HUES6 (cell line): Measurements from ENCODE around the gene ARNT2.

ENCODE experiments used
- H3K27ac ChIP-seq: 2 replicates; pipeline ENCODE4 v1.7.0; 2013; ENCODE audit warnings: low read depth, mild to moderate bottlenecking, low read length, inconsistent platforms
- H3K27me3 ChIP-seq: 2 replicates; pipeline ENCODE4 v1.6.1; 2013; ENCODE audit warnings: low read length; ENCODE audit not compliant: control insufficient read depth, insufficient read depth
- H3K36me3 ChIP-seq: 2 replicates; pipeline ENCODE4 v1.6.1; 2013; ENCODE audit warnings: low read length; ENCODE audit not compliant: control insufficient read depth, insufficient read depth
- H3K4me1 ChIP-seq: 2 replicates; pipeline ENCODE4 v1.6.1; 2013; ENCODE audit warnings: low read length; ENCODE audit not compliant: control insufficient read depth, insufficient read depth
- H3K4me3 ChIP-seq: 2 replicates; pipeline ENCODE4 v1.5.1; 2013; ENCODE audit warnings: low read depth, low read length
- H3K9ac ChIP-seq: one replicate; pipeline ENCODE4 v1.6.1; 2013; ENCODE audit warnings: mild to moderate bottlenecking, low read length
- H3K9me3 ChIP-seq: 2 replicates; pipeline ENCODE4 v1.6.1; 2013; ENCODE audit warnings: low read depth, low read length; ENCODE audit not compliant: control insufficient read depth, insufficient read depth

Gene ARNT2

GRCh38 chr15:80429964-80430363, 25.8 kb downstream of the ARNT2 start:
- no peak overlapping the region for H3K4me3 ChIP-seq
- H3K9me3 ChIP-seq, result no peaks in the 10 kb centered on the region
- H3K27ac ChIP-seq, result no peak overlapping the region
- peaks cover 9% of the 10 kb centered on the region for H3K4me1 ChIP-seq
- no peak overlapping the region for H3K9ac ChIP-seq
- H3K36me3 ChIP-seq, result no peaks in the 10 kb centered on the region
- no peaks in the 10 kb centered on the region for H3K27me3 ChIP-seq

DNA sequence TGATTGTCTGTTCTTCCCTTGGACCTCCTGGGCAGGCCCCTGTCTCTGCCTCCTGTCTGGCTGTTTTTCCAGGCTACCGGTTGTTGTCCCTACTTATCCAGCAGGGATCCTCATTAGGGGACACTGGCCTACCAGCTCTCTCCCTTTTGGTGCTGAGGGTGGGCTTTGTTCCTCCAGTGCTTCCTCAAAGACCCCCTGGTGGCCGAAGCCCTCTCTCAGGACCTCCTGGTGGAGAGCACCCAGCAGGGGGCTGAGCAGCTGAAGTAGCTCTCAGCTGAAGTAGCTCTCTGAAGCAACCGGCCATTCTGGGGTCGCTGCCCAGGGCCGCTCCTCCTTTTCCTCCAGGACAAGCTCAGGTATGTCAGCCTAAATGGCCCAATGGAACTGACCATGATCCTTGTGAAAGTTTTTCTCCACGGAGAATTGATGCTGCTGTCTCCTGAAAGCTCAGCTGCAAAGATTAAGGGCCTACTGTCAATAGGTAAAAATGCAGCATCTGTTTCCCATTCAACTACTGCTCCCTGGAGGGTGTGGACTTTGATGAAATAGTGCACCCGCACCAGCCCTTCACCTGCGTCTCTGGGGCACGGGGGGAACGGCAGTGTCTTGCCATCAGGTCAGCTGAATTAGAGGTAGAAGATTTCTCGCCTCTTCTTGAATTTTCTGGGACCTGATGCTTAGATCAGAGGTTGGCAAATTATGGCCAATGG, 27.6 kb downstream of the ARNT2 start:
- H3K9ac ChIP-seq, result no peak overlapping the region
- no peaks in the 10 kb centered on the region for H3K9me3 ChIP-seq
- no peaks in the 10 kb centered on the region for H3K27me3 ChIP-seq
- no peaks in the 10 kb centered on the region for H3K36me3 ChIP-seq
- no peak overlapping the region for H3K27ac ChIP-seq
- peaks cover 11% of the 10 kb centered on the region for H3K4me1 ChIP-seq
- no peak overlapping the region for H3K4me3 ChIP-seq

DNA sequence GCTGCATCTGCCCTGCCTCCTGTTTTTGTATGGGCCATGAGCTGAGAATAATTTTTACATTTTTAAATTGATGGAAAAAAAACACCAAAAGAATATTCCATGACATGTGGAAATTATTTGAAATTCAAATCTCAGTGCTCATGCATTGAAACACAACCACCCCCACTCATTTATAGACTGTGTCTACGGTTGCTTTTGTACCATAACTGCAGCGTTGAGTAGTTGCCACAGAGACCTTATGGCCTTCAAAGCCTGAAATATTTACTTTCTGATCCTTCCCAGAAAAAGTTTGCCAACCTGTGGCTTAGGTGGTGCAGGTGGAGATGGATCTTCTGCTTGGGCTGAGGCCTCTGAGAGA, 28.1 kb downstream of the ARNT2 start:
- Histone ChIP-seq H3K36me3 (no peaks in the 10 kb centered on the region), H3K4me3 (no peak overlapping the region), H3K27me3 (no peaks in the 10 kb centered on the region), H3K4me1 (peaks cover 13% of the 10 kb centered on the region), H3K9ac (no peak overlapping the region), H3K9me3 (no peaks in the 10 kb centered on the region), H3K27ac (no peak overlapping the region)

GRCh38 chr15:80433836-80434235, 29.7 kb downstream of the ARNT2 start:
- H3K4me1 ChIP-seq, result peaks cover 16% of the 10 kb centered on the region
- no peaks in the 10 kb centered on the region for H3K27me3 ChIP-seq
- no peak overlapping the region for H3K9ac ChIP-seq
- no peaks in the 10 kb centered on the region for H3K36me3 ChIP-seq
- no peak overlapping the region for H3K27ac ChIP-seq
- no peak overlapping the region for H3K4me3 ChIP-seq
- no peaks in the 10 kb centered on the region for H3K9me3 ChIP-seq

DNA sequence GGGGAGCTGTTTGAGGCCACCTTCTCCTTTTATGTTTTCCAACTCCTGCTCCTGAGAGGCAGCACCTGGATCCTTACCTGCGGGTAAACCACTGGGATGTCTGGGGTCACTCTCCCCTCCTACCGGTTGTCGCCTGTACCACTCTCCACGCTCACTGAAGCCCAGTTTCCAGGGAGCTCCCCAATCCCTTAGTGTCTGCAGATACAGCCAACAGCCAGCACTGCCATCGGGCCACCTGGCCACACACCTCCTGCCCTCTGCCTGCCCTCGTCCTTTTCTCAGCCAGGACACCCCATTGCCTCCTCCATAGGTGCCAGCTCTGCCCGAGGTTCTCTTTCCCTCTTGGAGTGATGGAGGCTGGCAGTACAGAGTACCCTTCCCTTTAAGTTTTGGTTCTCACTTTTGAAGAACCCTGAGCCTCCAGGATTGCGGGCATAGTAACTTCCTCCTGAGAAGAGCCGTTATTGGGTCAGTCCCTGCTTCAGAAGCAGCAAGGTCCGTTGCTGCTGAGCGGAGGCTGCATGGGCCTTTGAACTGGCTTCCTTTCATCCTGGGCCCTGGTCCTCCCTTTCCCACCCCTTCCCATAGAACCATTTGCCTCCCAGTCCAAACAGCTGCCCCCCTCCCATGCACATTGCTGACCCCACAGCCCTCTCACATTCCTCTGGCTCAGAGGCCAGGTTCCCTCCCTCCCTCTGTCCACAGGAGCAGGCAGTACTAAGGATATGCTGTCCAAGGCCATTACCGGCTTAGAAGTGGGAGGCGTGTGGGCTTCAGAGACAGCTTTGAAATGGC, 30.9 kb downstream of the ARNT2 start:
- Histone ChIP-seq H3K27me3 (no peaks in the 10 kb centered on the region), H3K4me1 (peaks cover 16% of the 10 kb centered on the region), H3K4me3 (no peak overlapping the region), H3K36me3 (no peaks in the 10 kb centered on the region), H3K27ac (no peak overlapping the region), H3K9me3 (no peaks in the 10 kb centered on the region), H3K9ac (no peak overlapping the region)

GRCh38 chr15:80436511-80437307, 32.5 kb downstream of the ARNT2 start:
- Histone ChIP-seq H3K9ac (no peak overlapping the region), H3K27ac (no peak overlapping the region), H3K27me3 (no peaks in the 10 kb centered on the region), H3K9me3 (no peaks in the 10 kb centered on the region), H3K4me3 (no peak overlapping the region), H3K4me1 (peaks cover 10% of the 10 kb centered on the region), H3K36me3 (no peaks in the 10 kb centered on the region)

DNA sequence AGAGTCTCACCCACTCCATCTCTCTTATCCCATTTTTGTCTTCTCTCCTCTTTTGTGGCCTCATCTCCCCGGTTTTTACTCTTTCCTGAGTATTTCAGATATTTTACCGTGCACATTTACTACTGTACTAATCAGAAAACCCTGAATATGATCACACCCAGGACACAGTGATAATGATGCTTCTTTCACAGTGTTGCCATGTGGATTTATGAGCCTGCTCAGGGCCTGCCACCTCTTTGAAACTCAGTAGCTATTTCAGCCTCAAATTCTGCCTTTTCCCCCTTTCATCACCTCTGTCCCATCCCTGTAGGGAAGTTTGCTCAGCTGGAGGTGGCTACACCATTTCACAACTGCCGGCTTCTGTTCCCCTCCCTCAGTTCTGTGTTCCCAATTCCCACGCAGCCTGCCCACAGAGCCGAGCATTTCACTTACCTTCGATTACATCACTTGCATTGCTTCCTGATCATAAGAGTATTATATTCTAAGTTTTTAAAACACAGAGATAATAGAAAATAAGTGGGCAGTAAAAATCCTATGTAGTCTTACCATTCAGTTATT, 33.2 kb downstream of the ARNT2 start:
- no peaks in the 10 kb centered on the region for H3K36me3 ChIP-seq
- no peak overlapping the region for H3K9ac ChIP-seq
- no peak overlapping the region for H3K27ac ChIP-seq
- no peak overlapping the region for H3K4me3 ChIP-seq
- peaks cover 7% of the 10 kb centered on the region for H3K4me1 ChIP-seq
- no peaks in the 10 kb centered on the region for H3K27me3 ChIP-seq
- no peaks in the 10 kb centered on the region for H3K9me3 ChIP-seq

DNA sequence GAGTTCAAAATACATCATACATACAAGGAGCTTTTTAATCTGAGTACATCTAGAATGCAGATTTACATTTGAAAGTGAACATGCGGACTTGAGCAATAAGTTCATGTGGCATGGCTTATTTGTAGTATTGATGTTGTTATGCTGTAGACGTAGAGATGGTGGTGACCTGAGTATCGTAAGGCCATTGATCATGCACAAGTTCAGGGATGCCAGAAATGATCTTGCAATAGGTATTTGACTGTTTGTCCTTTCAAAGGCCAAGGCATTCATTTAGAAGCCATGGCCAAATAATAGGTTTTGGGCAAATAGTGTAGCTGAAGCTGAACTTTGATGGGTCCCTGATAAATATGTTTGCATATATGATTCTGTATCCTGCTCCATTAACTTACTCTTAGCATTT, 35.0 kb downstream of the ARNT2 start:
- Histone ChIP-seq H3K4me1 (peaks cover 7% of the 10 kb centered on the region), H3K27me3 (no peaks in the 10 kb centered on the region), H3K9me3 (no peaks in the 10 kb centered on the region), H3K9ac (no peak overlapping the region), H3K27ac (no peak overlapping the region), H3K4me3 (no peak overlapping the region), H3K36me3 (no peaks in the 10 kb centered on the region)

DNA sequence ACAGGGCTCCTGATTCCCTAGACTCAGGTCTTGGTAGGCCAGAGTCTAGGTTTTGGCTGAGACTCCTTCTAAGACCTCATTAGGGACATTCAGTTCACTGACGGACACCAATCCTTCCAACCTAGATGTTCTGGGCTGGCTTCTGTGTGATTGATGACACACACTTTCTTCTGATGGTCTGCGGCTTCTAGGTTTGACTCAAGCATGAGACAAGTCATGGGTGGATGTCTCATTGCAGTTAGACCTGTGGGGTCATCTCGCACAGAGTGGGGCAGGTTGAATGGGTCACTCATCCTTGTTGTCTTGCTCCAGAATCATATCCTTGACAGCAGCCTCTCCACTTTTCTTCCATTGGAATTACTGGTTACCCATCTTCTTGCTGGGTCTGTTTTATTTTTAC, 35.8 kb downstream of the ARNT2 start:
- Histone ChIP-seq H3K9me3 (no peaks in the 10 kb centered on the region), H3K27me3 (no peaks in the 10 kb centered on the region), H3K4me1 (peaks cover 7% of the 10 kb centered on the region), H3K27ac (no peak overlapping the region), H3K9ac (no peak overlapping the region), H3K36me3 (no peaks in the 10 kb centered on the region), H3K4me3 (no peak overlapping the region)

- H3K4me1 ChIP-seq, result peaks cover 7% of the 10 kb centered on the region
Observed at GRCh38 chr15:80441041-80441440, 36.9 kb downstream of the ARNT2 start.

DNA sequence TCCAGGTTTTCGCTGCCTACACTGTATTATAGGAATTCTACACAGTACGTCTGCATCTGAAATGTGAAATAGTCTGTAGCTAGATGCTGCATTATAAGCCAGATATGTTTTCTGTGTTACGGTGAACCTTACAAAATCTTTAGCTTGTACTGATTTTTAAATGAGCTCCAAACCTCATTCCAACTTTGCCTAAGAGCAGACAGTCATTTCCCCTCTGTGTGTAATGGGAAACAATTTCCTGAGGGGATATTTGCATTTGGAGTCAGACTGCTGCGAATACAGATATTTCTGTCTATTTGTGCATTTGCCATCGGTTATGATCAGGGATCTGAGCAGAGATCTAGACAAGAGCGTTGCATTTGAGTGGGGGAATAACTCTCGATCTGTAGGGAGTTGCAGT, 37.5 kb downstream of the ARNT2 start:
- H3K4me3 ChIP-seq, result no peak overlapping the region
- H3K4me1 ChIP-seq, result peaks cover 6% of the 10 kb centered on the region
- H3K9me3 ChIP-seq, result no peaks in the 10 kb centered on the region
- H3K9ac ChIP-seq, result no peak overlapping the region
- H3K36me3 ChIP-seq, result no peaks in the 10 kb centered on the region
- no peaks in the 10 kb centered on the region for H3K27me3 ChIP-seq
- no peak overlapping the region for H3K27ac ChIP-seq

More at GRCh38 chr15:80441041-80441440, 36.9 kb downstream of the ARNT2 start:
- Histone ChIP-seq H3K4me3 (no peak overlapping the region), H3K9me3 (no peaks in the 10 kb centered on the region), H3K27ac (no peak overlapping the region), H3K27me3 (no peaks in the 10 kb centered on the region), H3K36me3 (no peaks in the 10 kb centered on the region), H3K9ac (no peak overlapping the region)
